ENCODE measurements around the gene SYNE4.

SYNE4 gene

GRCh38 chr19:36025541-36025940, 16.9 kb upstream of the SYNE4 start:
- DNase-seq (ENCODE audit: low spot score): no peak

GRCh38 chr19:36023432-36023831, 14.8 kb upstream of the SYNE4 start:
- no peak for DNase-seq (ENCODE audit: low spot score)

DNA sequence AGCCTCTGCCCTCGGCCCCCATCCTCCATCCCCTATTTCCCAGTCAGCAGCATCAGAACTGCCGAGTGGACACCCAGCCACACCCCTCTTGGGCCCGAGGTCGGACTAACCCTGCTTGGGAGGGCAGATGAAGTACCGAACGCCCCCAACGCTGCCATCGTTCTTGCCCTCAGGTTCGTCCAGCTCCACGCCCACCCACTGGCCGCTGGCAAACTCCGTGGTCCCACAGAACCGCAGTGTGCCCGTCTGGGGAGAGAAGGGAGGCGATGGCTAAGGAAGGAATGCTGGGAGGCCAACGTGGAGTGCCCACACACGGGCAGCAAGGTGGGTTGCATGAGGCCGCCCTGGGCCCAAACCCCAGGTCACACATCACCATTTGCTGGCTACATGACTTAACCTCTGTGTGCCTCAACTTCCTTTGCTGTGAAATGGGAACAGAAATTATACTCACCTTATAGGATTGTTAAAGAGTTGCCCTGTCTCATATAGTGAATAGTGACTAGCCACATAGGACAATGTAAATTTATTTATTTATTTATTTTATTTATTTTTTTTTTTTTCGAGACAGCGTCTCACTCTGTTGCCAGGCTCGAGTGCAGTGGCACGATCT, 10.6 kb upstream of the SYNE4 start:
- no peak for DNase-seq (ENCODE audit: low spot score)

- peak; percentile 100 for DNase-seq (ENCODE audit: low spot score)
These were observed 5.7 kb upstream of the SYNE4 start, which contains the start of gene ALKBH6 for GRCh38 chr19:36014012-36014924. Gene ALKBH6, minus strand, starts transcription at chr19:36014213. Its CDS starts 816 bp downstream, at chr19:36013397.

GRCh38 chr19:36013280-36014011, 4.8 kb upstream of the SYNE4 start:
- DNase-seq (ENCODE audit: low spot score): no peak

DNA sequence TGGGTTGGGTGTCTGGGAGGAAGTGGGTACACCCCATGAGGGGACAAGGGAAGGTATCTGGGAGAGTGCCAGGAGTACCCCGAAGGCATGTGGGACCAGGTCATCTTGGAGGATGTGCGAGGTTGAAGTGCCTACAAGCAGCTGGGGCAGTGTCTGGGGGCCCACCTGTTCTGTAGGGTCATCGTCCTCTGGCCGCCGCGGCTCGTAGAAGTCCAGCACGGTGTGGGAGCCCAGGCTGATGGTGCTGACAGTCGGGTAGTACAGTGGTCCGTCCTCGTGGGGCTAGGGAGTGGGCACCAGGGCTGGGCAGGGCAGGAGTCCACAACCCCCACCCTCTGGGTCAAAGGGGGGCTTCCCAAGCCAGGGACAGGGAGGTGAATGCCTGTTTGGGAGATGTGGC, 1.8 kb upstream of the SYNE4 start:
- DNase-seq (ENCODE audit: low spot score): no peak

GRCh38 chr19:36009633-36010379, 1.2 kb upstream of the SYNE4 start:
- DNase-seq (ENCODE audit: low spot score): no peak

- DNase-seq (ENCODE audit: low spot score): no peak
These were observed 607 bp upstream of the SYNE4 start for GRCh38 chr19:36009220-36009619.

DNA sequence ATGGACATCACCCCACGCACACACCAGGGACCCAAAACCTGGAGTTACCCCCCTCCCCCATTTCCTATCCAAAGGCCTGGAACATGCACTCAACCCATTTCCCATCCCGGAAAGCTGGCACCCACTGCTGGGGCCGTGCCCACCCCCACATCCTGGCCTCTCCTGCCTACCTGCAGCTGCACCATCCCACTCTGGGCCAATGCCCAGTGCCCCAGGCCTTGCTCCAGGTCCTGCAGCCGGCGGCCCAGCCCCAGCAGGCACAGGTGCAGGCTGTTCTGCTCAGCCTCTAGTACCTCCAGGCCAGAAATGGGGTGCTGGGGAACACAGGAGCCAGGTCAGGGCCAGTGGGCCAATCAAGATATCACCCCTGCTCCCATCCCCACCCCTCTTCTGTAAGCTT, 1.7 kb downstream of the SYNE4 start:
- no peak for DNase-seq (ENCODE audit: low spot score)

DNA sequence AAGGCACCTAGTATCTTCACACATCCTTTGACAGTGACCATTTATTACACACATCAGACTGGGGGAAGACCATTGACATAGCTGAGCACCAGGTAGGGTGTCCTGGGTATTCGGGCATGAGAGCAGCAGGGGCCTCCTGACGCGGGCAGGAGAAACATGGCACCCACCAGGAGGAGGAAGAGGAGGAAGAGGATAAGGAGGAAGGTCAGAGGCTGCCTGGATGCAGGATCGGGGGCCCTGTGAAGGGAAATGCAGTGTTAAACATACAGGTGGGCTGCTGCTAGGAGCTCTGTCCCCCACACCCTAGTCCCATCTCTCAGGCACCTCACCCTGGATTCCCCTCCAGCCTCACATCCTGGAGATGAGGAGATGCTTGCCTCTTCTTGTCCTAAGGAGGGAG, 5.3 kb downstream of the SYNE4 start:
- DNase-seq (ENCODE audit: low spot score): no peak

DNA sequence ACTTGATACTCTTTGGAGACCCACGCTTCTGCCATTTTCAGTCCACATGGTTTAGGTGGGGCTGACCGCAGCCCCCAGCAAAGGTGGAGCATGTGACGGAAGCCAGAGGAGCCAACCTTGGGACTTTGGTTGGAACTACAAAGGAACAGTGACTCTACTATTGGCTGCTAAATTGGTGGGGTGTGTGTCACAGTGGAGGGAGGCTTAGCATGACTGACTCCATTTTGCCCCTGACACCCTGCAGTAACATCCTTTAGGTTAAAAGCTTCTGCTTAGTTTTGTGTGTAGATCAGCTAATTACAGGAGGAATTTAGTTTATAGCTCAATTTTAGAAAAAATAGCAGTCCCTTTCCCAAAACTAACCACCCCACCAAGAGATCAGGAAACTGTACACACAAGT, 7.0 kb downstream of the SYNE4 start:
- DNase-seq (ENCODE audit: low spot score): no peak

DNA sequence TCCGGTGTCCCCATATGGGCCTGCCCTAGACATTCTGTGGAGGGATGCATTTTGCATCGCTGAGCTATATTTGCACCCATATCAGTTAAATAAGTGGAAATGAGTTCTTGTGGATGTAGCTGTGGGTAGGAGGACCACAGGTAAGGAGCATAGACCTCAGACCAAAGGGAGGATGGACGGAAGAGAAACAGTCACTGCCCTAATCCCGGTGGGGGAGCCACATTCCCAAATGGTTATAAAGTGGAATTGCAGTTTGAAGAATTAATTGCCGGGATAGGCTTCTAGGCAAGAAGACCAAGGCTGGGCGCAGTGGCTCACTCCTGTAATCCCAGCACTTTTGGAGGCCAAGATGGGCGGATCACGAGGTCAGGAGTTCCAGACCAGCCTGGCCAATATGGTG, 11.8 kb downstream of the SYNE4 start:
- no peak for DNase-seq (ENCODE audit: low spot score)

DNA sequence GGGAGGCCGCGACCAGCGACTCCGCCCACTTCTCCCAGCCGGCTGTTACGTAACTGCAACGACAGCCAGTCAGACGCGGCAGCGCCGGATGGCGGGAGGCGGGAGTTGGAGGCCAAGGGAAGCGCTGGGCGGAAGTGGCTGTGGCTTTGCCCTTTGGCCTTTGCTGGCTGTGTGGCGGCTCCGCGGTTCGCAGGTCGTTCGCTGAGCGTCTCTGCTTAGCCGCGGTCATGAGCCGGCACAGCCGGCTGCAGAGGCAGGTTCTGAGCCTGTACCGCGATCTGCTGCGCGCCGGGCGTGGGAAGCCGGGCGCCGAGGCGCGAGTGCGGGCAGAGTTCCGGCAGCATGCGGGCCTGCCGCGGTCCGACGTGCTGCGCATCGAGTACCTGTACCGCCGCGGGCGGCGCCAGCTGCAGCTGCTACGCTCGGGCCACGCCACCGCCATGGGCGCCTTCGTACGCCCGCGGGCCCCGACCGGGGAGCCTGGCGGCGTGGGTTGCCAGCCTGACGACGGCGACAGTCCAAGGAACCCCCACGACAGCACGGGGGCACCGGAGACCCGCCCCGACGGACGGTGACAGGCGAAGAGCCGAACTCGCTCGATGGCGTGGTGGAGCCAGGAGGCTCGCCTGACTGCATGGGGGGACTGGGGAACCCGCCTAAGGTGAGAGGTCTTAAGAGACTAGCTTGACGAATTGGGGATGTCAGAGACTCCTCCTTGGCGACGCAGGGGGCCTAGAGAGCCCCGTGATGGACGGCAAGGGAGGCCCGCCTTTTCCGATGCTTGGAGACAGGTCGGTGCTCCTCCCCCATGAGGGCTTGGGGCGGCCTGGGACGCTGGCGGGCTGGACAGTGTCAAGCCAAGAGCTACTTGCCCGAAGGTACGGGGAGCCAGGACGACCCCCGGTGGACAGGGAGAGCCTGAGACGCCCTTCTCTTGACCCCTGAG, 13.3 kb downstream of the SYNE4 start, which contains the start of gene SDHAF1:
SDHAF1 (plus strand) TSS at position 141 of the 946 bp plus-strand sequence; CDS start at position 228, 87 bp downstream.
- DNase-seq (ENCODE audit: low spot score): peak; percentile 99

DNA sequence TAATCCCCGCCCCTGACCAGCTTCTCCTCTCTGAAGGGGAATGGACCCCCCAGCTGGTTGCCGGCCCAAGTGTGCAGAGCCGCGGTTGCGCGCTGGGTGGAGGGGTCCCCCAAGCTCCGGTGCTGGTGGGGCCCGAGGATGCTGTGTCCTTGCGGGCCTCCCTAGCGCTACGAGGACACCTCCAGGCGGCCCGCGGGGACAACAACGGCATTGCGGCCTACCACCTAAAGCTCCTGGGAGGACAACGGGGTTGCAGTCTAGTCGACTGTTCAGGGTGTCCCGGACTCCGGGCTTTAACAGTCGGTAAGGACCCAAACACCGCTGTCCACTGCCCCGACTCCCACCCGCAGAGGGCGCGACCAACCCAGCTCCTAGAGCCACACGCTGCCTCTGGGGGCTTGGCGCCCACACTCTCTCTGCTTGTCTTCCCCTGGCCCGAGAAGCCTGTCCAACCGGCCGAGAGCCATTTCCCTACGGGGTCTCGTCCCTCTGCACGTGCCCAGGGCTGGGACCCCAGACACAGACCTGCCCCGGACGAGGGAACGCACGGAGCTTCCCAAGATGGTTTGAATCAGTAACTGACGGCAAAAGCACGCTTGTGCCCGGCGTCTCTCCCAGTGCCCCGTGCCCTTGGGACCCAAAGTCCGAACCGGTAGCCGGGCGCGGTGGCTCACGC, 14.6 kb downstream of the SYNE4 start:
- no peak for DNase-seq (ENCODE audit: low spot score)

DNA sequence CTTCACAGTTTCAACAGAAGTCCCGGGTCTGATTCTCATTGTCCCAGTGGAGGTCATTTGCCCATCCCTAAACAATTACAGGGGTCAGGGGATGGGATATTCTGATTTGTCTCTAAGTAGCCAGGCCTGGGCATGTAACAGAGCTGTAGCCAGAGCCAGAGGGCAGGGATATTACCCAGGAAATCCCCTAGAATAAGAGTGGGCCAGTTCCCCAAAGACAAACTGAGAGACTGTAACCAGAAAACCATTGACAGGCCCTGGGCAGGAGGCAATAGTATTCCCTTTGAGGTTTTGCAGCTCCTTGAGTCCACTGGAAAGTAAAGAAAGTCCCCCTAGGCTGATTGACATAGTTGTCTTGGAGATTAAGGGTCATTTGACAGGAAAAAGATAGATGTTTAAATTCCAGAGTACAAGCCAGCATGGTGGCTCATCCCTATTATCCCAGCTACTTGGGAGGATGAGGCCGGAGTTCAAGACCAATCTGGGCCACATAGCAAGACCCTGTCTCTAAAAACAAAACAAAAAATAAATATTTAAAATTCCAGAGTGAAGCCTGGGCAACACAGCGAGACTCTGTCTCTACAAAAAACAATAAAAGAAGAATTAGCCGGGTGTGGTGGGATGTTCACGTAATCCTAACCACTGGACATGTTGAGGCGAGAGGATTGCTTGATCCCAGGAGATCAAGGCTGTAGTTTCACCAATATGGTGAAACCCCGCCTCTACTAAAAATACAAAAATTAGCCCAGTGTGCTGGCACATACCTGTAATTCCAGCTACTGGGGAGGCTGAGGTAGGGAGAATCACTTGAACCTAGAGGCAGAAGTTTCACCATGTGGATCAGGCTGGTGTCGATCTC, 15.5 kb downstream of the SYNE4 start:
- DNase-seq (ENCODE audit: low spot score): no peak

DNA sequence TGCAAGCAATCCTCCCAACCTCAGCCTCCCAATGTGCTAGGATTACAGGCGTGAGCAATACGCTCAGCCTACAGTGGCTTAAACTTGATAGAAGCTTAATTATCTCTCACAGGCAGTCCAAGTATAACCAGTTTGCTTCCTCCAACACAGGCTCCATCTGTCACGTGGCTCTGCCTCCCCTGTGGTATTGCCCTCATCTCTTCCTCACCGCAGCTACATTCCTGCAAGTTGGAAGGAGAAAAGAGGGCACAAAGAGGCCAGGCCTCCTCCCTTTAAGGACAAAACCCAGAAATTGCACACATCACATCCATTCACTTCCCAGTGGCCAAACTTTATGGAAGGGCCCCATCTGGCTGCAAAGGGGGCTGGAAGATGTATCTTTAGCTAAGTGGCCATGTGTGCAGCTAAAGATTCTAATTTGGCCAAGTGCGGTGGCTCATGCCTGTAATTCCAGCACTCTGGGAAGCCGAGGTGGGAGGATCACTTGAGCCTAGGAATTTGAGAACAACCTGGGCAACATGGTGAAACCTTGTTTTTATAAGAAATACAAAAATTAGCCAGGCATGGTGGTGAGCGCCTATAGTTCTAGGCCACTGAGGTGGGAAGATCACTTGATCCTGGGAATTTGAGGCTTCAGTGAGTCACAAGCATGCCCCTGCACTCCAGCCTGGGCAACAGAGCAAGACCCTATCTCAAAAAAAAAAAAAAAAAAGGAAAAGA, 16.7 kb downstream of the SYNE4 start:
- DNase-seq (ENCODE audit: low spot score): no peak

DNA sequence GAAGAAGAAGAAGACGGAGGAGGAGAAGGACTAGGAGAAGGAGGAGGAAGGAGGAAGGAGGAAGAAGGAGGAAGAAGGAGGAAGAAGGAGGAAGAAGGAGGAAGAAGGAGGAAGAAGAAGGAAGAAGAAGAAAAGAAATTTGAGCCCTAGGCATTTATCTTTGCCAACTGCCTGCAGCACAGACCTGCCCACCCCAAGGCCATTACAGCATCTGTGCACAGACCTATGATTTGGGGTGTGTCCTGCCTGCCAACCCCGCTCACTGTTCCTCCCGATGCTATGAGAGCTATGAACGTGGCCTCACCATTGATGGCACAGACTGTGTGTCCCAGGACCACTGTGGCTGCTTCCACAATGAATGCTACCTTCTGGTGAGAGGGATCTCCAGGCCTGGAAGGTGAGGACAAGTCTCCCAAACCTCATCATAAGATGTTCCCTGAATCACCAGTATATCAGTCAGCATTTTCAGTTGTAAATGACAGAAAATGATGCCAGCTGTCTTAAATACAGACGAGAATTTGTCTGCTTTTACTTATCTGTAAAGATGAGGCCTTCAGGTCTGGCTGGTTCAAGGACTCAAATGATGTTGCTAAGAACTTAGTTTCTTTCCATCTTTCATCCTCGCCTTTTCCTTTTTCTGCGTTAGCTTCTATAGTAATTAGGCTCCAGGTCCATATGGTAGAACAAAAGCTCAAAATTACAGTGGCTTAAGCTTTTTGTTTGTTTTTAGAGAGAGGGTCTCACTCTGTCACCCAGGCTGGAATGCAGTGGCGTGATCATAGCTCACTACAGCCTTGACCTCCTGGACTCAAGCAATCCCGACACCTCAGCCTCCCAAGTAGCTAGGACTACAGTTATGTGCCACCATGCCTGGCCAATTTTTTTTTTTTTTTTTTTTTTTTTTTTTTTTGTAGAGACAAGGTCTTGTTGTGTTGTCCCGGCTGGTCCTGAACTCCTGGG, 17.6 kb downstream of the SYNE4 start:
- DNase-seq (ENCODE audit: low spot score): no peak

All from HuH-7 (cell line).